Measurements from ENCODE around the gene ADAMTS8.

DNA sequence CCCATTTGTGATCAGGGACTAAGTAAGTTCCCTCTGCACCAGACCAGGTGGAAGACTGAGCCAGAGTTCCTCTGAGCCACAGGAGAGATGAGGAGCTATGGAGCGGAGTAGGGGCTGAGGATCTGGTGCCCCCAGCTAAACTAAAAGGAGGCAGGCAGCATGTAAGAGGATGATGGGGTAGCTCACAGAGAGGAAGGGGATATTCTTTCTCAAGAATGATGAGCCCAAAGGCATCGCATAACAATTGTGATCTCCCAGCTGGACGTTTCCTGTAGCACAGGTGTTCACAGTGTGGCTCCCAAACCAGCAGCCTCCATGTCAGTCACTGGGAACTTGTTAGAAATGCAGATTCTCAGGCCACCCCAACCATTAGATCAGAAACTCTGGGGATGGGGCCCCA lies 24.4 kb downstream of the ADAMTS8 start:
- TF ChIP-seq, protein P1, sequence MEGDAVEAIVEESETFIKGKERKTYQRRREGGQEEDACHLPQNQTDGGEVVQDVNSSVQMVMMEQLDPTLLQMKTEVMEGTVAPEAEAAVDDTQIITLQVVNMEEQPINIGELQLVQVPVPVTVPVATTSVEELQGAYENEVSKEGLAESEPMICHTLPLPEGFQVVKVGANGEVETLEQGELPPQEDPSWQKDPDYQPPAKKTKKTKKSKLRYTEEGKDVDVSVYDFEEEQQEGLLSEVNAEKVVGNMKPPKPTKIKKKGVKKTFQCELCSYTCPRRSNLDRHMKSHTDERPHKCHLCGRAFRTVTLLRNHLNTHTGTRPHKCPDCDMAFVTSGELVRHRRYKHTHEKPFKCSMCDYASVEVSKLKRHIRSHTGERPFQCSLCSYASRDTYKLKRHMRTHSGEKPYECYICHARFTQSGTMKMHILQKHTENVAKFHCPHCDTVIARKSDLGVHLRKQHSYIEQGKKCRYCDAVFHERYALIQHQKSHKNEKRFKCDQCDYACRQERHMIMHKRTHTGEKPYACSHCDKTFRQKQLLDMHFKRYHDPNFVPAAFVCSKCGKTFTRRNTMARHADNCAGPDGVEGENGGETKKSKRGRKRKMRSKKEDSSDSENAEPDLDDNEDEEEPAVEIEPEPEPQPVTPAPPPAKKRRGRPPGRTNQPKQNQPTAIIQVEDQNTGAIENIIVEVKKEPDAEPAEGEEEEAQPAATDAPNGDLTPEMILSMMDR (IDR thresholded peaks at IDR 0.05): no peak
- TF ChIP-seq EZH2 (IDR thresholded peaks at IDR 0.05) (no peak), EZH2phosphoT487 (IDR thresholded peaks at IDR 0.05) (no peak)
